ENCODE results near the gene CEBPB.
"Not testable (repeated sequence)": the region's sequence is repeated elsewhere in the genome, so short reads cannot be mapped to it uniquely, and the experiment has no call there.

The CEBPB gene

DNA sequence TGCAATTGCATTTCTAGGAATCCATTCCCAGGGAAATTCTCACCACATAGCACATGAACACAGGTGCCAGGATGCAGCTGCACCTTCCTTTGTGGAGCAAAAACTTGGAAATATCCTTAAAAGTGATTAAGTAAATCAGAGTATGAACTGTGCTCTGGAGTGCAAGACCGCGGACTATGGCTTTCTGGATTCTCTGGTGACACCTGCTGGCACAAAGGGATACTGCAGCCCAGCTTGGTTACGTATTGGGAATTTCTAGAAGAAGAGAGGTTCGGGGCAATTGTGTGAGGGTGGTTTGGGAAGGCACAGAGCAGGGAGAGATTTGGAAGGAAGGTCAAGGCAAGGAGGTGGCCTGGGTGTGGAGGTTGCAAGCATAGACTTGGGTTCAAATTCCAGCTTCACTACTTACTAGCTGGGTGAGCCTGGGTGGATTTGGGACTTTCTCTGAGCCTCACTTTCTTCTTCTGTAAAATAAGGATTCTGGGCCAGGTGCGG lies 21.3 kb upstream of the CEBPB start:
- in situ Hi-C loops (cut with MboI; ENCODE audit: low sequenced_read_pairs), result loop anchor here (5.0 kb wide), 1 partner anchor 192 kb away; no protein-coding TSS in a partner anchor

DNA sequence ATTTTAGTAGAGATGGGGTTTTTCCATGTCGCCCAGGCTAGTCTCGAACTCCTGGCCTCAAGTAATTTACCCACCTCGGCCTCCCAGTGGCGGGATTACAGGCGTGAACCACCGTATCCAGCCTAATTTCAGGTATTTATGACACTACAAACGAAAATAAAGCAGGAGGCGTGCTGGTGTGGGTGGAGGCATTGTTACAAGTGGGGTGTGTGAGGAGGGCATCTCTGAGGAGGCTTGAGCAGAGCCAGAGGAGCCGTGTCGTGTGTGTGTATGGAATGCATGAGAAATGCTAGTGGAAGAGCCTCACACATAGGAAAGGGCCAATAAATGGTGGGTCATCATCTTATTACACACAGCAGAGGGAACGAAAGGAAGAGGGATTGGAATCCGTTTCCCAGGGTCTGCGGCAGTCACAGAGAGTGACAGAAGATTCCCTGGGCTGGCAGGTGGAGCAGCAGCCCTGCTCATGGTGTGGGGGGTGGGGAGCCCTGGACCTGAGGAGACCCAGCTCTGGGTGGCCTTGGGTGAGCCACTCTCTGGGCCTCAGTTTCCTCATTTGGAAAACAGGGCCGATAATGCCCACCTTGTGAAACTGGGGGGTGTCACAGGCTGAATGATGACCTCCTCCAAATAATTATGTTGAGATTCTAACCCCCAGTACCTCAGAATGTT lies 19.9 kb upstream of the CEBPB start:
- in situ Hi-C loops (cut with MboI; ENCODE audit: low sequenced_read_pairs), result no loop called here

DNA sequence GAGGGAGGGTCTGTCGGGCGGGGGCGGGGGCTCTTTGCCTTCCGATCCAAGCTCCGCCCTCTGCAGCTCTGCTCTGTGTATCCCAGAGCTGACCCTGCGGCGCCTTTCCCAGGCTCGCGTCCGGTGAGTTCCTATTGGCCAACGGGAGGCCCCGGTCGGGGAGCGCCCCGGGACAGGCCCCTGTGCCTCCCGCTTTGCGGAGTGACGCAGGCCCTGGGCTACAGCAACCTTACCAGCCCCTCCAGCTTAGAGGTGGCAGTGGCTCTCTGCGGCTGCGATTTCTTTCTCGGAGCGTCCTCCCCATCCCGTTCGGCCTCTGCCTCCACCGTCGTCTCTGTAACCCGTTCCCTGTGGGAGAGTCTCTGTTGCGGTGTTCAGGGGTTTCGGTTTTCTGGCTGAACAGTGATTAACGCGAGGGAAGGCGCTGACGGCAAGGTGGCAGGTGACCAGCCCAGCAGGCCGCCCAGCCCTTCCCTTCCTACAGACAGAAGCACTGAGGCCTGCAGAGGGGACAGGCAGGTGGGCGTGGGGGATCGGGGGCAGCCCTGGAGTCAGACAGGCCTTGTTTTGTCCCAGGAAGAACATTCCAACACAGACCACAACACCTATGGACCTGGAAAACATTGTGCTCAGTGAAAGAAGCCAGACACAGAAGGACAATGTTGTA lies 18.1 kb upstream of the CEBPB start:
- in situ Hi-C loops (cut with MboI; ENCODE audit: low sequenced_read_pairs), result no loop called here

DNA sequence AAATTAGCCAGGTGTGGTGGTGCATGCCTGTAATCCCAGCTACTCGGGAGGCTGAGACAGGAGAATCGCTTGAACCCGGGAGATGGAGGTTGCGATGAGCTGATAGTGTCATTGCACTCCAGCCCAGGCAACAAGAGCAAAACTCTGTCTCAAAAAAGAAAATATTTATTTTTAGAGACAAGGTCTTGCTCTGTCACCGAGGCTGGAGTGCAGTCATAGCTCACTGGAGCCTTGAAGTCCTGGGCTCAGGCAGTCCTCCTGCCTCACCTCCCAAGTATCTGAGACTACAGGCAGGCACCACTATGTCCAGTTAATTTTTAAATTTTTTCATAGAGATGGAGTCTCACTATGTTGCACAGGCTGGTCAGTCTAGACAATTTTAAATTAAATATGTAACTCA lies 16.2 kb upstream of the CEBPB start:
- in situ Hi-C loops (cut with MboI; ENCODE audit: low sequenced_read_pairs), result no loop called here

DNA sequence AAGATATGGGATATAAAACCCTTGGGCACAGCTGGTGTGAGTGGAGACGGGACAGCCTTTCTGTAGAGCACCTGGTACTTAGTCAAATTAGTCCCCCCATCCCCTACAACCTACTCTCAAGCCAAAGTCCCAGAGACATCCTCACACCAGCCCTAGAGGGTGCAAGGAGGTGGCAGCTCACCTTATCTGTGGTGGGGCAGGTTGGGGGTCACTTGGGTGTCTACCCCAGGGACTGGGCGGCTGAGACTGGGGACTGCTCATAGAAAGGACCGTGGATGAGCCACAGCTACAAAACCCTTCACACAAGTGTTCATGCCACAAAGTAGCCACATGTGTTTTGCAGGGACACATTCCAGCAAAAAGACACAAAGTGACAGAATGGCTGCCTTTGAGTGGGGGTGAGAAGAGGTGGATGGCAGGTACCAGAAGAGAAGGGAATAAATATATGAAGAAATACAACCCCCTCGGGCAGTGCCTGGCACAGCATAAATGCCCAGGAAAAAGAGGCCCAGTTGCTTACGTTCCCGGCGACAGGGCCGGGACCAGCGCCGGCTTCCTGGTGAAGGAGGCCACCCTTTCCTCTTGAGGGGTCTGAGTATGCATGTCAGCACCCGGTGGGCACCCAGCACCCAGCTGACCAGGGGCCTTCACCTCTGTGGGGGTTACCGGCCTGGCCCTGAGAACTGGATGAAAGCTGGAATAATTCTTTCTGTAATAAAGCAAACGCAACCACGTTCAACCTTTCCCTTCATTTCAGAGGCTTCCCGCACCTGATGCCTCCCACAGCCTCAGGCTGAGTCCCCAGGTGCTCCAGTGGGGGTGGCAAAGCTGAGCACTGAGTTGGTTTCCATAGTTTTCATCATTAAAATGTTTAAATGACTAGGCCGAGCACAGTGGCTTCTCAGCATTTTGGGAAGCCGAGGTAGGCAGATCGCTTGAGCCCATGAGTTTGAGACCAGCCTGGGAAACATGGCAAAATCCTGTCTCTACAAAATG lies 14.4 kb upstream of the CEBPB start:
- in situ Hi-C loops (cut with MboI; ENCODE audit: low sequenced_read_pairs), result no loop called here

DNA sequence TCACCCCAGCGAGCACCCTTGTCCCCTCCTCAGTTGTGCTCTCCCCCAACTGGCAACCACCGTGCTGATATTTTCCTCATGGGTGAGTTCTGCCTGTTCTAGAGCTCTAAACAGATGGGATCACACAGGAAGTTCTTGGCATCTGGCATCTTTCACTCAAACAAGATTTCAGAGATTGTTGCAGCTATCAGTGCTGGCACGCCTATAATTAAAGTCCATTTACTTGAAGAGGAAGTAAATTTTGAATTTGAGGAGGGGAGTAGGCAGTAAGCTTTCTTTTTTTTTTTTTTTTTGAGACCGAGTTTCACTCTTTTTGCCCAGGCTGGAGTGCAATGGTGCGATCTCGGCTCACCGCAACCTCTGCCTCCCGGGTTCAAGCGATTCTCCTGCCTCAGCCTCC lies 12.0 kb upstream of the CEBPB start:
- in situ Hi-C loops (cut with MboI; ENCODE audit: low sequenced_read_pairs), result not testable (repeated sequence)

DNA sequence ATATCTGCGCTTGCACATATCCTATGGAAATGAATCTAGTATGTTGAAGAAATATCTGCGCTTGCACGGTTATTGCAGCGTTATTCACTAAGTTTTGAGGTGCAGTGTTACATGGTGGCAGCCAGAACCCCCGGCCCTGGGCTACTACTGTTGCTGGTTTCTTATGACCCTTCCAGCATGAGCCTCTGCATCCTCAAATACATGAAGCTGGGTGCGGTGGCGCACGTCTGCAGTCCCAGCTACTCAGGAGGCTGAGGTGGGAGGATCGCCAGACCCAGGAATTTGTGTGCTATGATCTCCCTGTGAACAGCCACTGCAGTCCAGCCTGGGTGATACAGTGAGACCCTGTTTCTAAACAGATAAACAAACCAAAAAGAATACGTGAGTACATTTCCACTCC lies 9.3 kb upstream of the CEBPB start:
- in situ Hi-C loops (cut with MboI; ENCODE audit: low sequenced_read_pairs), result no loop called here

DNA sequence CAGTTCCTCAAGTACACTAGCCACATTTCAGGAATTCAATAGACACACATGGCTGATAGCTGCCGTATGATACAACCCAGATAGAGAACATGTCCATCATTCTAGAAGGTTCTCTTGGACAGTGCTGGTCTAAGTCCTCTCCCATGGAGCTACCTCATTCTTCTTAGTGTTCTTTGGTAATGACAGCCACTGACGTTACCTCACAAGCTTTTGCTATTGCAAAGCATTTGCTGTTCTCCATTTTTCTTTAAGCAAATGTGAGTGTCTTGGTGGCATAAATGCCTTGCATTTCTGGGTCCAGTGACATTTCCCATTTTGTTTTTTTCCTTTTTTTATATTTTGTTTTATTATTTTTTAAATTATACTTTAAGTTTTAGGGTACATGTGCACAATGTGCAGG lies 8.3 kb upstream of the CEBPB start:
- in situ Hi-C loops (cut with MboI; ENCODE audit: low sequenced_read_pairs), result no loop called here

DNA sequence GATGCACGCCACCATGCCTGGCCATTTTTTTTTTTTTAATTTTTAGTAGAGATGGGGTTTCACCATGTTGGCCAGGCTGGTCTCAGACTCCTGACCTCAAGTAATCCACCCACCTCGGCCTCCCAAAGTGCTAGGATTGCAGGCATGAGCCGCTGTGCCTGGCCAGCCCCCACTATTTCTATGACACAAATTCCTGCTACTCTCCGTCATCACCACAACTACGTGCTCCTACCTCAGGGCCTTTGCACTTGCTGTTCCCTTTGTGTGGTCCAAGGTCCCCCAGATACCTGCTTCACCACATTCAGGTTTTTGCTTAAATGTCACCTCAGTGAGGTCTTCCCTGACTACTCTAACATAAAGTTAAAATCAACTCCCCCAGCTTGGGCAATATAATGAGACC lies 5.2 kb upstream of the CEBPB start:
- in situ Hi-C loops (cut with MboI; ENCODE audit: low sequenced_read_pairs), result loop anchor here (5.0 kb wide), 3 partner anchors 157 to 392 kb away; no protein-coding TSS in a partner anchor

DNA sequence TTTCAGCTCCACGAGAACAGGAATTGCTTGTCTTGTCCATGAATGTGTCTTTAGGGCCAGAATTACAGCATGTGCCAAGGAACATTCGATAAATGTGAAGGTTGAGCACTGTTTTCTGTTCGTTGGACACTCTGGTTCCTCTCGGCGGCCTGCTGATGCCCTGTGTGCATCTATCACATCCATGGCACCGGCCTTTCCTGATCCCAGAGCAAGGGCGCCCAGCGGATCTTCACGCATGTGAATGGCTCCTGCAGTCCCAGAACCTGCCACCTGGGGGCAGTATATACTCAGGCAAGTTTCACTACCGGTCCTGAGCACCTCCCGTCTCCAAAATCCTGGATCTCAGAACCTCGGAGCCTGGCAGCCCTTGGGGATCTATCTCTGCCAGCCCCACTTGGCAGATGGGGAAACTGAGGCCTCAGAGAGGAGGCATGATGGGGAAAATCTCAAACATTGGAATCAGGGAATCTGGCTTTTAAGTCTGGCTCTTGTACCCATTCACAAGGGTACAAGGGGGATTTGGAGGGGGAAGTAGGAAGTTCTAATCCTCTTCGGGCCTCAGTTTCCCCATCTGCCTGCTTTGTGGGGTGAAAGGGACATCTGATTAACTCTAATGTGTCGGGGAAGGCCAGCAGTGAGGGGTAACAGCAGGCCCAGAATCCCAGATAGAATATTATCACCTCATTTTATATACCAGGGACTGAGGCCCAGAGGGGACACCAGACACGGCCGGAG lies 4.3 kb upstream of the CEBPB start:
- in situ Hi-C loops (cut with MboI; ENCODE audit: low sequenced_read_pairs), result loop anchor here (5.0 kb wide), 3 partner anchors 156 to 391 kb away; no protein-coding TSS in a partner anchor

DNA sequence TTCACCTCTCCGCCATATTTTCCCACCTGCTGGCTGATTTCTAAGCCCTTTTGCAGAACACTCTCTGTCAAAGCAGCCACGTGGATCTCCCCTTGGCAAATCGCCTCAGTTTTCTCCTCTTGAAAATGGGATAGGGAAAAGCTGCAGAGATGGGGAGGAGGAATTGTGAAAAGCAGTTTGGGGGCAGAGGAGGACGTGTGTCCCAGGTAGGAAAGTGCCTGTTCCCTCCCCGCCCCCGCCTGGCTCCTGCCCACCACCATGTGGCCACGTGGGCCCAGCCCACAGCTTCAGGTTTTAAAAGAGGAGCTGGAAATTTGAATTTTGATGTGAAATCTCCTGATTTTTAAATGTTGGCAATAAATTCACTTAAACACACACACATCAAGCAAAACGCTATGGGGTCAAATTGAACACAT lies 3.6 kb upstream of the CEBPB start:
- in situ Hi-C loops (cut with MboI; ENCODE audit: low sequenced_read_pairs), result loop anchor here (5.0 kb wide), 3 partner anchors 155 to 390 kb away; no protein-coding TSS in a partner anchor

DNA sequence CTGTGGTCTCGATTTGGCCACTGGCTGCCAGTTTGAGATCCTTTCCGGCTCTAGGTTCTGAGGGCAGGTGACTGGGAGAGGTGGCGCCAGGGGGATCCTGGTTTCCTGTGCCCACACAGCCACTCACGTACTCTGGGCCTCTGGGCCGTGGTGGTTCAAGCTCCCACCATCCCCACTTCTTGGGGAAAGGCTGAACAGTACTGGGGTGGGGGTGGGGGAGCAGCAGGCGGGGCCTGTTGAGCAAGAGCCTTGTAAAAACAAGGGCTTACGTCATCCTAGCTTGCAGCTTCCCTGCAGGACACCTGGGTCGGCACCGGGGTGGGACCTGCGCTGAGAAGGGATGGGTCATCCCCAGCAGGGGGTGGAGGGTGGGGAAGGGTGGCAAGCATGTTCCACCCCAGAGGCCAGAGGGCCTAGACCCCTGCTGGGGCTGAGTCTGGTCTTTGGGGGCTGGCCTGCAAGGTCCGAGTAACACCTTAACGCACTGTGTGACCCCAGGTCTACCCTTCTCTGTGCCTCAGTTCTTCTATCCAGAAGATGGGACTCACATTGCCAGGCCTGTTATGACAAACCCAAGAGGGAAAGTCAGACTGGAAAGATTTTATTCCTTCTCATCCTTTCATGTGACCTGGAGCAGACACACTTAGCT lies 3.1 kb upstream of the CEBPB start:
- in situ Hi-C loops (cut with MboI; ENCODE audit: low sequenced_read_pairs), result loop anchor here (5.0 kb wide), 3 partner anchors 155 to 390 kb away; no protein-coding TSS in a partner anchor

DNA sequence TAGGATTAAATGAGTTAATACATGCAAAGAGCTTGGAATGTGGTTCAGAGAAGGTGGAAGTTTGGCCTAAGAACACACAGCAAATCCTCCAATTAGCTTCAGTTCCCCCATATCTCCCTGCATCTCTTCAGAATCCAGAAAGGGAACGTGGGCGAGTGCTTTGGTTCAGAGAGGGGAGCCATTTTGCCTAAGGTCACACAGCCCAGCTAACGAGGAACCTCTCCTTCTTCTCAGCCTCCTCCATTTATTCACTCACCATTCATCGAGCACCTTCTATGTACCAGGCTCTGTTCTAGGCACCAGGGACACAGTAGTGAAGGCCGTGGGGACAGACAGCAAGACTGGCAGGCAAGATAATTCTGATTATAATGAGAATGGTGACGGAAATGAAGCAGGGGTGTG lies 2.3 kb upstream of the CEBPB start:
- in situ Hi-C loops (cut with MboI; ENCODE audit: low sequenced_read_pairs), result loop anchor here (5.0 kb wide), 3 partner anchors 154 to 389 kb away; no protein-coding TSS in a partner anchor

DNA sequence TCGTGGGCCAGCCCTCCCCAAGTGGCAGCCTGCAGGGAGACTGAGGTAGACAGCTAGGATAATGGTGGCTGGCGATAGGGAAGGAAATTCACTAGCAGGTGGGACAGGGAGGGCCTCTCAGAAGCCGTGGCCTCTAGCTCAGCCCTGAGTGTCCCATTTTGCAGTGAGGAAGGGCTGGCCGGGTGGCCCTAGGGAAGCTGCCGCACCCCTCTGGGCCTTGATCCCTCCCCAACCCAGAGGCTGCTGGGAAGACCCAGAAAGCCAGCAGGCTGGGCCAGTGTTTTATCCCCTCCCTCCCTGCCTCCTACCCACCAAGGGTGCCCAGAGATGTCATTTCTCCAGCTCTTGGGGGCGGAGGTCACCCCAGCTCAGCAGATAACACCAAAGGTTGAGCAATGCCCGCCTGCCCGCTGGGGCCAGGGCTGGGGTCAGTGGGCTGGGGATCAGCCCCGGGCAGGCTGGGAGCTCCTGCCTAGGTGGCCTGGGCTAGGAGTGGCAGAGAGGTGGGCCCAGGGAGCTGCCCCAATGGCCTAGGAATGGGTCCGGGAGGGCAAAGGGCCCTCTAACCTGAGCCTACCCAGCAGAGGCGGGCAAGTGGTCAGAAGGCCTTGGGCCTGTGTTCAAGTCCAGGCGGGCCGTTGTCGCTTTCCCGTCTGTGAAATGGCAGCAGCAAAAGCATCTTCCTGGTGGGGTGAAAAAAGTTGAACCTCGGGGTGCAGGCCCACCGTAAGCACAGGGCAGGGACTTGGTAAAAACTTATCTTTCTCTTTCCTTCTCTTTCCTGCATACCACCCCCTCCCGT lies 1.6 kb upstream of the CEBPB start:
- in situ Hi-C loops (cut with MboI; ENCODE audit: low sequenced_read_pairs), result loop anchor here (5.0 kb wide), 3 partner anchors 153 to 388 kb away; no protein-coding TSS in a partner anchor

DNA sequence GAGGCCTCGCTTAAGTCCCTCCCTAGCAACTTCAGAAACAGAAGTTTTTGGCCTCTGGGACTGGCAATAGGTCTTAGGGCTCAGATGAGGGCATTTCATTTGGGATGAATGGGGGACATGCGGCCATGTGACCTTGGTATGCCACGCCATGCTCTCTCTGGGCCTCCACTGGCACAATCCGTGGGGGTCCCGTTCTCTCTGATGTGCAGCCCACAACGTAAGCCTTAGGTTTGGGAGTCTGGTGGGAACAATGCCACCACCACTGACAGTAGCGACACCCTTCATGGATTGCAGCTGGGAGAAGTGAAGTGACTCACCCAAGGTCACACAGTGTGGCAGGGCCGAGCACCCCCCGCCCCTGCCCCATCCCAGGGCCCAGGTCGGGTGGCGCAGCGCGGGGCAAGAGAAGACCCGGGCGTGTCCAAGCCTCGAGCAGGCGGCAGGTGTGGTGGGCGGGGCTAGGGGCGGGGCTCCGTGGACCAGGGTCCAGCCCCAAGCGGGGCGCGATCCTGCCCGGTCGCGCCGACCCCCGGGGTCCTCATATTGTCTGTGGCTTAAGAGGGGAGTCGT lies 864 bp upstream of the CEBPB start:
- in situ Hi-C loops (cut with MboI; ENCODE audit: low sequenced_read_pairs), result loop anchor here (5.0 kb wide), 3 partner anchors 153 to 388 kb away; no protein-coding TSS in a partner anchor

DNA sequence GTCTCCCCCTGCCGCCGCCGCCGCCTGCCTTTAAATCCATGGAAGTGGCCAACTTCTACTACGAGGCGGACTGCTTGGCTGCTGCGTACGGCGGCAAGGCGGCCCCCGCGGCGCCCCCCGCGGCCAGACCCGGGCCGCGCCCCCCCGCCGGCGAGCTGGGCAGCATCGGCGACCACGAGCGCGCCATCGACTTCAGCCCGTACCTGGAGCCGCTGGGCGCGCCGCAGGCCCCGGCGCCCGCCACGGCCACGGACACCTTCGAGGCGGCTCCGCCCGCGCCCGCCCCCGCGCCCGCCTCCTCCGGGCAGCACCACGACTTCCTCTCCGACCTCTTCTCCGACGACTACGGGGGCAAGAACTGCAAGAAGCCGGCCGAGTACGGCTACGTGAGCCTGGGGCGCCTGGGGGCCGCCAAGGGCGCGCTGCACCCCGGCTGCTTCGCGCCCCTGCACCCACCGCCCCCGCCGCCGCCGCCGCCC lies 474 bp downstream of the CEBPB start:
- in situ Hi-C loops (cut with MboI; ENCODE audit: low sequenced_read_pairs), result no loop called here

DNA sequence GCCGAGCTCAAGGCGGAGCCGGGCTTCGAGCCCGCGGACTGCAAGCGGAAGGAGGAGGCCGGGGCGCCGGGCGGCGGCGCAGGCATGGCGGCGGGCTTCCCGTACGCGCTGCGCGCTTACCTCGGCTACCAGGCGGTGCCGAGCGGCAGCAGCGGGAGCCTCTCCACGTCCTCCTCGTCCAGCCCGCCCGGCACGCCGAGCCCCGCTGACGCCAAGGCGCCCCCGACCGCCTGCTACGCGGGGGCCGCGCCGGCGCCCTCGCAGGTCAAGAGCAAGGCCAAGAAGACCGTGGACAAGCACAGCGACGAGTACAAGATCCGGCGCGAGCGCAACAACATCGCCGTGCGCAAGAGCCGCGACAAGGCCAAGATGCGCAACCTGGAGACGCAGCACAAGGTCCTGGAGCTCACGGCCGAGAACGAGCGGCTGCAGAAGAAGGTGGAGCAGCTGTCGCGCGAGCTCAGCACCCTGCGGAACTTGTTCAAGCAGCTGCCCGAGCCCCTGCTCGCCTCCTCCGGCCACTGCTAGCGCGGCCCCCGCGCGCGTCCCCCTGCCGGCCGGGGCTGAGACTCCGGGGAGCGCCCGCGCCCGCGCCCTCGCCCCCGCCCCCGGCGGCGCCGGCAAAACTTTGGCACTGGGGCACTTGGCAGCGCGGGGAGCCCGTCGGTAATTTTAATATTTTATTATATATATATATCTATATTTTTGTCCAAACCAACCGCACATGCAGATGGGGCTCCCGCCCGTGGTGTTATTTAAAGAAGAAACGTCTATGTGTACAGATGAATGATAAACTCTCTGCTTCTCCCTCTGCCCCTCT lies 1.1 kb downstream of the CEBPB start:
- in situ Hi-C loops (cut with MboI; ENCODE audit: low sequenced_read_pairs), result no loop called here
